PFSK-1 (cell line): ENCODE measurements around the gene MEPE.

Experiments
- SIN3A ChIP-seq: IDR thresholded peaks from 2 replicates; pipeline ENCODE4 v1.6.1; 2012; ENCODE audit warnings: mild to moderate bottlenecking, low read length, moderate library complexity, borderline replicate concordance; ENCODE audit not compliant: insufficient read depth
- TAF1 ChIP-seq: IDR thresholded peaks from 2 replicates; pipeline ENCODE4 v1.6.1; 2012; ENCODE audit warnings: low read length, control low read depth, borderline replicate concordance; ENCODE audit not compliant: insufficient read depth

- TF ChIP-seq TAF1 (no peak), SIN3A (no peak; the same call in 1 of the 2 replicates)
Observed at GRCh38 chr4:87835197-87835596, 2.4 kb downstream of the MEPE start.
